HG02970 (cell line): ENCODE measurements around the gene MRPL14.

Experiments used
- ATAC-seq: cut with Tn5 transposase; IDR thresholded peaks from one replicate; pipeline ENCODE4 v1.9.1; 2021; ENCODE audit warnings: mild to moderate bottlenecking, moderate library complexity, moderate number of reproducible peaks; ENCODE audit not compliant: unreplicated experiment, low FRiP score

MRPL14 gene

DNA sequence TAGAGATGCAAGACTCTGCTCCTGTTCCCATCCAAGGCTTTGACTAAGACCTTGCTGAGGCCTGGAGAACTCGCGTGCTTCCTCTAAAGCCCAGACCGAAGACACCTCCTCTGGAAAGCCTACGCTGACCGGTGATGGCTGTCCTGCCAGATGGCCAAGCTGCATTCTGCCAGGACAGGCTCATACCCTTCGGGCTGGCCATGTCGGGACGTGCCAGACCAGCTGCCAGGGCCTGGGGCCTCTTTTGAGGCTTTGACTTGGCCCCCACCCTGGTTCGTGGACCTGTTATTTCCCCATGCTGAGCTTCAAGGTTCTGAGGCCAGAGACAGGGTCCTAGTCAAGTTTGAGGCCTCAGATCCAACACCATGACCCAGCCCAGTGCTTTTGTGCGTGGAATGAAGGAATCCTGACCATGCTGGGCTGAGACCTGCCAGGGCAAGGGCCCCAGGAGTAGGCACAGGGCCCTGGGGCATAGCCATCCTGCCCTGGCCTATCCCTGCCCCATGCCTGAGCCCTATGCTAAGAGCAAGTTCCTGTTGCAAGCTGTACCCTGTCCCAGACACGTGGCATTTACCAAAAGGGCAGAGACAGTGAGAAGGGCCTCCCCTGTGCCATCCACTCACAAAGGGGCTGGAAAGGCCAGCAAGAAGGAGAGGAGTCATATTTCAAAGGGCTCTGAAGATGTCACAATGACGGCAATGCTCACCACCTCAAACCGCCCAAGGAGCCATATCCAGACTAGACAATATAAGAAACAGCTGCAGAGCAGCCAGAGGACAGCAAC lies 42.8 kb downstream of the MRPL14 start:
- ATAC-seq, result no peak

DNA sequence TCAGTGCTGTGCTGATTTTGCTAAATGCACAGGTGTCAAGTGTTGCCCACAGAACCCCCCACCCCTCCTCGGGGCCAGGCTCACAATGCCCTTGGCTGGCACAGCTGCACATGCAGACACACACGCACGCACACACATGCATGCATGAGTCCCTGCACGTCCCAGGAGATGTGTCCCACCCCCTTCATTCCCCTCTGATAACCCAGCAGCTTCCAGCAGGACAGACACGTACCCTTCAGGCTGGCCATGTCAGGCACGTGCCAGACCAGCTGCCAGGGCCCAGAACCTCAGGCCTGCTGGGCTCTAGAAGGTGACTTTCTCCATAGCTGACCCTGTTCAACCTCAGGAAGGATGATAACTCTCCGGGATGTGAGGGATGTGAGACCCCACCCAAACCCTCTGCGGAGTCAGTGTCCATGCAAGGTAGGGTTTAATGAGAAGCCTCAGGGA lies 44.4 kb downstream of the MRPL14 start:
- no peak for ATAC-seq

DNA sequence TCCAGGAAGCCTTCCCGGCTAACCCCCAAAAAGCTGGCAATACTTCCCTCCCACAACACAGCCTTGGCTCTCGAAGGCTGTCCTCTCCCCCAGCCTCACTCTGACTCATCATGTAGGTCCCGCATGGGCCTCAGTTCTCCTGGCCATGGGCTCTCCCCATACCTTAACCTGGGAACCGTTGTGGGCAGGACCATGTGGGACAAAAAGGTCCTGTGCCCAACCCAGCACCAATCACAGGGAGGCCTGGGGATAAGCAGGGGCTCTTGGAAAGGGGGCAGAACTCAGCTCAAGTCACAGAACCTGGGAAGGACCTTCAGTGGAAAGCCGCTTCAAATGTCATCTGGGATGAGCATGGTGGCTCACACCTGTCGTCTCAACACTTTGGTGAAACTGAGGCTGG lies 45.5 kb downstream of the MRPL14 start:
- no peak for ATAC-seq

DNA sequence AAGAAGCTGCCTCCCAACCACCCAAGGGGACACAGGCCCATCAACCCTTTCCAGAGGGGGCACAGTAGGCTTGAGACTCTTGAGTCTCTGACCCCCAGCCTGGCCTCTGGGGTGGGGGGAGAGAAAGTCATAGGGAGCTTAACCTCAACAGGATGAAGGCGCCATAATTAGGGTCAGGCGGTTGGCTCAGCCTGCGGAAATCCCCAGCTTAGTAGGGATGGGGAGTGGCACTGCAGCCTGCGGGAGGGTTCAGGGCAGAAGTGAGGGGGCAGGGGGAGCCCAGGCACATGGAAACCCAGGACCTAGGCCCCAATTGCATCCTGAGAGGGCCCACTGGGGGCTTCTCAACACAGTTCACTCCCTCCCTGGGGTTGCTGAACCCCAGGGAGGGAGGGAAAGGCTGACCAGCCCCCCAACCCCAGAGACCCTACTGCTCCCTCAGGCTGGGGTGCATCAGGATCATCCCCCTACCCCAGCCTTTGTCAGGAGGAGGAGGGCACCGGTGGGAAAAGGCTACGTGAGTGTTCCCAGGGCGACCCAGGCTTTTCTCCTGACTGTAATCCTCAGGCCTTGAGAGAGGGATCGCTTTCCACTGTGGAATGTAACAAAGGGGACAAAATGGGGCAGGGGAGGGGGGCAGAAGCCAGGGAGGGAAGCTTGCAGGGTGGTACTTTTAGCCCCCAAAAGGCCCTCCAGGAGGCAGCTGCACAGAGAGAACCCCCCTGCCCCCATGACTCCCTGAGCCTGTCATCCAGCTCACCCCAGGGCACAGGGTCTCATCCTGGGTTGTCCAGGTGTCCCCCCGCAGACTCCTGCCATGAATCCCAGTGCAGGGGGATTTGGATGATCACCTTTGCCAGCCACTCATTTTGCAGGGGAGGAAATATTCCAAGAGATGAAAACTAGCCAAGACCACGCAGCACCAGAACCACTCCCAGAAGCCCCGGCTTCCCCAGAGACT lies 46.4 kb downstream of the MRPL14 start:
- no peak for ATAC-seq

DNA sequence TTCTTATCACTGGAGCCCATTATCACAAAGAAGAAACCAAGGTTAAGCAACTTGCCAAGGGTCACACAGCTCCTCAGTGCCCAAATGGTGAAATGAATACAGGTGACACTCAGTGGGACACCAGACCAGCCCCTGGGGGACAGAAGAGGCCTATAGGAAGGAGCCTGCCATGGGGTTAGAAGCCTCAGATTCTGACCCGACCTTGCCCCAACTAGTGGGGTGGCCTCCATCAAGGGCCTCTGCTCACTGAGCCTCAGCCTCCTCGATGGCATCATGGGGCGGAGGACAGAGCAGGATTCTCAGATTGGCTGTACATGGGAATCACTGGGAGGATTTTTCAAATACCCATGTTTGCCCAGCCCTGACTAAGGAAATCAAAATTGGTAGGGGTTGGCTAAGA lies 47.6 kb downstream of the MRPL14 start:
- no peak for ATAC-seq

DNA sequence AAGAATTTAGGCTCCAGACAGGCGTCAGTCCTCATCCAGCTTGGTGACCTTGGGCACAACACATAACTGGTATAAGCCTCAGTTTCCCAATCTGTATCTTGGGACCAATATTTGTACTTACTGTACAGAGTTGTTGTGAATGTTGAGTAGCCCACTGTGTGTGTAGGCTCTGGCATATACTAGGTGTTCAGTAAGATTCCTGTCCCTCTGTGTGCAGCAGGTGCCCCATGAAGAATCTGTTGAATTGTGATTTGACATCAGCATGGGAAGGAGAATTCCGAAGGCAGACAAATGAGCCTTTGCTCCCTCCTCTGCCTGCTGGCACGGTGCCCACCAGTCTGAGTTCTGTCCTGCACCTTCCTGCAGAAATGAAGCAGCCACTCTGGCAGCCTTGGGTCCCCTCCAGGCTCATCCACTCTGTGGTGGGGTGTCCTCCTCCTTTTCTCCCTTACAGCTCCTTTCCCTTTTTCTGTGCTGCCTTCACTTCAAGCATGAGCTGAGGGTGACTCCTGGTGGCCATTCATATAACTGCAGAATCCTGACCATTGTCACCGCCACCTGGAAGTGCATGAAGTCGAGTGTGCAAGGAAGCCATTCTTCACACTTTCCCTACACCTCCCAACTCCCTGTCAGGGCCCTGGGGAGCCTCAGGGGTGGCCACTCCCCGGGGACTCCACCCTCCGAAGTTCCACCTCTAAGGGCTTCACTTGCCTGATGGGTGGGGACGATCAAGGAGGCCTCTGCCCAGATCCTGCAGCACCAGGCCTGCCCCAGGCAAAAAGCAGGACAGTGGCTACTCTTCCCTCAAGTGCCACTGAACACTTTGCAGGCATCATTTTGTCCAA lies 48.2 kb downstream of the MRPL14 start:
- ATAC-seq, result no peak

DNA sequence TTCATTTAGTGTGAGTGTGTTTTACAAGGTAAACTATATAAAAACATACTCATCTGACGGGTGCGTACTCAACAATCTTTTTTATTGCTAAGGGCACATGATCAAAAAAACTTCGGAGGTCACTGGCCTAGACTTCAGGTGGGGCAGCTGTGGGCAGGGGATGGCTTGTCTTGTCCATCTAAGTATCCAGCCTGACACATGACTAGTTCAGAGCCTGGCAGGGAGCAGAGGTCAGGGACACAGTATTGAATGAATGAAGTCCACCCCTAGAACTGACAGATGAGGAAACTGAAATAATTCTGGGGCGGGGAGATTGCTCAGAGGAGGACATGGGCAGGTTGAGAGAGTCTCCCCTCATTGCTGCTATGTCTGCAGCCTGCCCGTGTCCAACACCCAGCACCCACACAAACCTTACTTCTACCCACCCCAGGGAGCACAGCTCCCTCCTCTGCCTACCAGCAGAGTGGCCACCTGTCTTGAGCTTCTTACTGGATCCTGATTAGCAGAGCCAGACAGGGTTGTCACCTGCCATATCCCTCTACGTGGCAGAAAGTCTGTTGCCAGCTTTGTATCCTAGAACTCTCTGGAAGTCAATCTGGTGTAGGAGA lies 48.9 kb downstream of the MRPL14 start:
- no peak for ATAC-seq

DNA sequence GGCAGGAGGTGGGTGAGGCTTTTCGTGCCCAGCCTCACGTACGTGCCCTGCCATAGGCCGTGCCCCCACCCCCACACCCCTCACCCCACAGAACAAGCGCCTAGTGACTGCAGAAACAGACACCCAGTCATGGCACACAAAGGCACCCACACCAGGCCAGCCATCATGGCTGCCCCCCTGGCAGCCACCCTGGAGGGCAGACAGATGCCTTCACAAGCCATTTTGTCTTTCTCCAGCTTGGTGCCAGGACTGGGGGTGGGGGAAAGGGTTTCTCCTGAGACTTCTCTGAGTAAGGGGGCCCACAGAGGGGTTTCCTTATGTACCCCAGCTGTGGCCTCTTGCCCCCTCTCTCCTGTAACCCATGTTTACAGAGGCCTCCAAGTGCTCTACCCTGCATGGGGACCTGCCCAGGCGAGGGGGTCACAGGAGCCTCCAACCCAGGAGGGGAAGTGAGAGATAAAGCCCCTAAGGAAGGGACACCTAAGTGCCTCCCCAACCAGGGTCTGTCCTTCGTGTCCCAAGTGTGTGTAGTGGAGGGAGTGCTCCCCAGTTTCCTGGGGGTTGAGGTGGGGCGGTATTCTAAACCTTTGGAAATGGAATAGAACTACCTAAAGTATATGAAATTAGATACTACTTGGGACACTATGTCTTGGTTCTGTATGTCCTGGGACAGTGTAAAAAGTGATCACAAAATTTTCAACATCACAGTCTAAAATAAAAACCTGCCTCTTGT lies 49.9 kb downstream of the MRPL14 start:
- no peak for ATAC-seq

DNA sequence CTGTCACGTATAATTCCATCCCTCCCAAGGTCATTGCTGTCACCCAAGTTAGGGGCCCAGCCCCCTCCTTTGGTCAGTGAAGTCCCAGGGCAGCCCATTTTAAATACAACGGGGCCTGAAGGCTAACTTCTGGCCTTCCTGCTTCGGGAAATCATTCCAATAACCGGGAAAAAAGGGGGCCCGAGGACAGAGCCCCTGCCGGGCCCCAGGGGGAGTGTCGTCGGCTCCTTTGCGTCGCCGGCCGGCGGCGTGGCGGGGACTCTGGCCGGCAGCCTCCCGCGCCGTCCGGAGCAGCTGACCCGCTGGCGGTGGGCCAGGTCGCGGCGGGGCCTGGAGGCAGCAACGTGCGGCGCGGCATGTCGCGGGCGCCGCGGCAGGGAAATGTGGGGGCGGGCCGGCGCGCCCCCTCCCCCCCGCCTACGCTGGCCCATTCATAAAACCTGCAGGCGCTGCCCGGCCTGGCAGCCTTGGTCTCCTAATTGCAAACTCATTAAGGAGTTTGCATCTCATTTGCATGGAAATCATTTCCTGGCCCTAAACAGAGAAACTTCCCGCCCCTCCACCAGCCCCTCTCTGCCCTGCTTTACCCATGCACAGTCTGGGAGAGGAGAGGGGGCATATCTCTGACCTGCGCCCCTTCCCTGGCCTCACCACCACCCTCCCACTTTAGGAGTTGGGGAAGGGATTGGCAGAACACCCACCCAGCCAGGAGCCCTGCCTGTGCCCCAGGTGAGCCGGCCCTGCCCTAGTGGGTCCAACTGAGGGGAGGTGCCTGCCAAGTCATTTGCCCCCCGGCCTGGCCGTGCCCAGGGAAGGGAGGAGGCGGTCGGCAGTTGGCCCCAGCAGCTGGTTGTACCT lies 50.7 kb downstream of the MRPL14 start:
- no peak for ATAC-seq

DNA sequence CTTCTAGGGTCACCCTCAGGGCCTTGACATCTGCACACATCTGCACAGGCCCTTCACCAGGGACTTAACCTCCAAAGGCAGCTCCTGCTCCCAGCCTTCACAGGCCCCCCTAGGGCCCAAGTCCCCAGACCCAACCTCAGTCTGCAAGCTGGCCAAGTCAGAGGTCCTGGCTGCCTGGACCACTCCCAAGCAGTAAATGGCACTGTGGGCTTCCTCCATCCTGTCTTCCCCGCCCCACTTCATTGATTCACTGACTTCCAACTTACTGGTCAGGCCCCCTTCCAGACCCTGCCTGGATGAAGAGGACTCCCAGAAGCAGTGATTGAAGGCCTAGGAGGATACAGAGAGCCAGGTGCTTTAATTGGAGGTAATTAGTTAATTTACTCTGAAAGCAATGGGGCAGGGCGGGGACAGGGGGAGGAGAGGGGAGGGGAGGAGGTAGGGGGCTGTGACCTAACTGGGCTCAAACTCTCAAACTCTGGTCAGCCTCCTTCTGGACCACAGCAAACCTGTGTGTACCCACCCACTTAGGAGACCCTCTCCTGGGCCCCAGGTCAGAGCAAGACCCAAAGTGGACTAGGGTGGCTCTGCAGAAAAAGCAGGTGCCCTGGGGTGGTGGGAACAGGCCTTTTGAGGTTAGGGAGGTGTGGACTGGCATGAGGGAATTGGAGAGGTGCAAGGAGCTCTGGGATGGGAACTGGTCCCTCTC lies 51.5 kb downstream of the MRPL14 start:
- ATAC-seq, result no peak

DNA sequence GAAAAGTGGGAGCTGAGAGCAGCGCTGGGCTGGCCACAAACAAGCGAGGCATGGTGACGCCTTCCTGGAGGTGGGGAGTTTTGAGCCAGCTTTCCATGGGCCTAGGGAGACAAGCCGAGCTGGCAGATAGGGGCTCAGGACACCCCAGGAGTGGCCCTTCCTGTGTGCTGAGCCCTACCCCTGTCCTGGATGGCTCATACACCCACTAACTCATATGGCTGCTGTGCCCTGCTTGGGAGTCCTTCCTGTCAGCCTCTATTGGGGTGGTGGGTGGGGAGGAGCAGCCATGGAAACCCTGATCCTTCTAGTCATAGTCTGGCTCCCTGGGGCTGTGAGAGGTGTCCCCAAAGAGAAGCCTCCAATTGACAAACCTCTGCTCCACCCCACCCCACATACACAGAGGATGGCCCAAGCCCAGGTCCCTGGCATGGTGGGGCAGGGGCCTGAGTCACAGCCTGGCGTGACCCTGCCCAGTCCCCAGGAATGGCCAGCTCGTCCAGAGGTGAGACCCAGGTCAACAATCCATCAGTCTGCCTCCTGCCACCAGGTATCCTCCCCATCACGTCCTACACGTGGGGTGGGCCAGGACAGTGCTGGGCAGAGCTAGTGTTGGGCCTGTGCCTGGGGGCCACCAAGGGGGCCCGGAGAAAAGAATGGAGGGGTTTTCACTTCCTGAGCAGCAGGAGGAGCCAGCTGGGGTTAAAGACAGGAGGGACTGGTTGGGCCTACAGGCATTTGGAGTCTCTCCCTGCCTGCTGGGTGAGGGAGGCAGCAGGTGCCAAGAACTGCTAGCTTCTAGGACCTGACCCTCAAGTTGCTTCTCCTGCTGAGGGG lies 52.2 kb downstream of the MRPL14 start:
- no peak for ATAC-seq

DNA sequence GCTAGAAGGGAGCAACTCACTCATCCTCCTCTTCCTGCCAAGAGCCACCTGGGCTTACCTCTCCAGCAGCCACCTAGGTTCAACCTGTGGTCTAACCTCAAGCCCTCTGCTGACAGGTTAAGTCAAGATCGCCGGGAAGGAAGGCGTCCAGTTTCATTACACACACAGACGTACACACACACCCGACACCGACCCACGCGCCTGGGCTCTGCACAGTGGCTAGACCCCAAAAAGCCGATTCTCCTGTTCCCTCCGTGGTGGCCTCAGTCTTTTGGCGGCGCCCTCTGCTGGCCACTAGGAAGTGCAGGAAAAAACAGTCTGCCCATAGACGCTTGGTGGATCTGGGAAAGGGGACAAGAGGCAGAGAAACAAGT lies 52.8 kb downstream of the MRPL14 start:
- no peak for ATAC-seq

DNA sequence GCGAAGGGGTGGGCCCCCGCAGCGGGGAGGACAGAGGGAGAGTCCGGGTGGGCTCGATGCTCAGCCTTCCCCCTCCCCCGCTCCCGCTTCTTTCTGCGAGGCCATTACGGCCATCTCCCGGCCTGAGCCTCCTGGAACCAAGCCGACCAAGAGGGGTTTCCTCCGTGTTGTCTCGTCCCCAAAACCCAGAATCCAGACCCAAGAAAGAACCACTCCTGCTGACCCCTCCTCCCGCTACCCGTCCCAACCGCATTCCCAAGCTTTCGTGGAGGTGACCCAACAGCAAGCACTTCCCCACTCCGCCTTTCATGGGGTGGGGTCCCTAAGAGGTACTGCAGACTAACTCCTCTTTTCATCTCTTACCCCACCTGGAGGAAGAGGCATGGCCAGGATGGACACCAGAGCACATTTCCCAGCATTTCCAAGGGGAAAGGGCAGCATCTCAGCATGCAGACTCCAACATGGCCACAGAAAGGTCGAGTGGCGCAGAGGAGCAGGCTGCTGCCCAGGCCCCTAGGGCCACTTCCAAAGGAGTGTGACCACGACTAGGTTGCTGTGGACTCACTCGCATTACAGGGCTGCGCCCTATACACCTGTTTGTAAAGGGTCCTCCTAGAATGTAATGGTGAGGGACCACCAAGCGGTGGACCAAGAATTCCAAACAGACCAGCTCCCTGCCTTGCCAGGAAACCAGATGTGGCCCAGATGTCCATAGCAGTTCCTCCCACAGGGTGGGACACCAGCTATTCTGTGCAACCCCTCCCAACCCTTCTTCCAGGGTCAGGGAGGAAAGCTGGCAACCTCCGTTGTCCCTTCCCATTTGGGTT lies 53.4 kb downstream of the MRPL14 start:
- ATAC-seq, result no peak

DNA sequence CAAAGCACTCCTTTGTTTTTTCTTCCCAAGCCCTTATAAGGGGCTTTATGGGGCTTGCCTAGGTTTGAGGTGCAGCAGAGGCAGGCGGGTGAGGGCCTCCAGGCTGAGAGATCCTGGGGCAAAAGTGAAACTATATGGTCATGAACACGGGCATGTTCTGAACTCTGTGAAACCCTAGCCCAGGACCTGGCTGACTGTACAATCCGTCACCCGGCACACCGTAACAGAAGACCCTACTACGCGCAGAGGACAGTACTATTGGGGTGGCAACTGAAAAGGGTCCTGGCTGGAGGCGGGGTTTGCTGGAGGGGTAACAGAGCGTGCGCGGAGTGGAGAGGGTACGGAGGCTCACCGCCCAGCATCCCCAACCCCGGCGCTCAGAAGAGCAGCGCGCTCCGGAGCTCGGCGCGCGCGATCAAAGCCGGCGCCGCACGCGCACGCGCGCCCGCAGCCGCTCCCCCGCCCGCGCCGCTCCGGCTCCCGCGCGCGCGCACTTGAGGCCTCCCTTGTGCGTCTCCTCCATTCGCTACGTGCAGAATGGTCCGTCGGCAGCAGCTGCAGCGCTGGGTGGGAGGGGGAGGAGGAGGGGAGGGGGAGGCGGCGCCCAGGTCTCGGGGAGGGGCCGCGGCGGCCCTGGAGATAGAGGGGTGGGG lies 54.2 kb downstream of the MRPL14 start:
- ATAC-seq, result peak; percentile 55

DNA sequence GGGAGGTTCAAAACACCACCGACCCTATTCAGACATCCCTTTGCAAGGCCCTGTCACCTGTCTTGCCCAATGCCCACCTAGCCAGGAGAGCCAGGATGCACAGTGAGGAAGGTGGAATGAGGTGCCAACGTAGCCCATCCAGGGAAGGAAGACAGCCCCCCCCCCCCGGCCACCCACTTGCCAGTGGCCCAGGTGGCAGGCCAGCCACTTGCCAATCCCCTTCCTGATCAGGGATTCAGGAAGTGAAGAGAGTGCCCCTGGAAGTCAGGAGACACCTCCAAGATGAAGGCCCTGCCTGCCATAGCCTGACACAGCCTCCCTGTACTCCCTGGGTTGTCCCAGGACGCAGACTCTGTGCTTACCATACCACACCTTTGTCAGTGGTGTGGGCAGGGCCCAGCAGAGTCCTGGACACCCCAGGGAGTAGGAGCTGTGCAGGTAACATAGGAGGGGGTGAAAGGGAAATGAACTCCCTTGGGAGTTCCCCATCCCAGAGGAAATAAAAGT lies 54.7 kb downstream of the MRPL14 start:
- no peak for ATAC-seq
